GM10266 (cell line): ENCODE data around the gene USP14.

Source experiments
- DNase-seq: peaks from one replicate; pipeline ENCODE4 v3.0.0; 2012; ENCODE audit errors: extremely low spot score
- CTCF ChIP-seq: IDR thresholded peaks from 2 replicates; pipeline ENCODE4 v1.5.1; 2012; ENCODE audit warnings: mild to moderate bottlenecking, low read depth; ENCODE audit not compliant: control insufficient read depth, insufficient read depth; ENCODE audit errors: missing control alignments

USP14 gene

GRCh38 chr18:260547-260946 is 102.2 kb downstream of the USP14 start:
- DNase-seq = no peak
- no peak for TF ChIP-seq CTCF

- DNase-seq = no peak
- no peak for TF ChIP-seq CTCF
Observed at GRCh38 chr18:261398-262073, 103.2 kb downstream of the USP14 start.
